Measurements from ENCODE around the gene CADM2.
A peak's percentile ranks its signal among the peaks of the same experiment; 100 is the strongest.

The CADM2 gene

GRCh38 chr3:85554153-85554552, 595.4 kb downstream of the CADM2 start:
- no peak for DNase-seq (ENCODE audit: low read depth in 1 of 2, low spot score in 1 of 2)

DNA sequence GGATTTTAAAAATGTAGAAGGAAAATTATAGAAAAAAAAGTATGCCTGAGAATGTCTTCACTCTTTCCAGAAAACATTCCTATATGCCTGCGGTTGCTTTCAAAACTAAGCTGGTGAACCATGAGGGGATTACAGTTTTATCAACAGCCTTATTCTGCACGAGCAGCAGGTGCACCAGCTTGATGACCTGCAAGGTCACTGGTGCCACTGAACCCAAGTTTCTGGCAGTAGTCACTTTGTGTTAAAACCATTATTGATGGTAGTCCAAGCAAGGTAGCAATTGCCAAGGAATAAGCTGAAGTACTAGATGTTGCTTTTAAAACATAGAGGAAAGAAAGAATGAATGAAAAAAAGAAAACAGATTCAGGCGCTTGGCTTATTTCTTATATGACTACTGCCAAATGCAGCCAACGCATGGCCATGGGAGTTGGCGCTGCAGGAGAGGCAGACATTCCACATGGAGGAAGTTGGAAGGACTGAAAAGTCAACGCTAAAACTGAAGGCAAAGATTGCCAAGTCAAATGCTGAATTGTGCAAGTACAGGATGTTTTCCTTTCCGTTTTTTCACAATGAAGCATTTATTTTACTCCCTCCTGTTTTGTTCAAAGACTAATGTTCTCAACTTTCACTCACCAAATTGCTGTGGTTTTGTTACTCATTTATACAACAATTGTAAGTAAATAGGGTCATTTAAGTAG, 601.4 kb downstream of the CADM2 start:
- DNase-seq (ENCODE audit: low read depth in 1 of 2, low spot score in 1 of 2): no peak

- no peak for DNase-seq (ENCODE audit: low read depth in 1 of 2, low spot score in 1 of 2)
These were observed 608.4 kb downstream of the CADM2 start for GRCh38 chr3:85567071-85567676.

DNA sequence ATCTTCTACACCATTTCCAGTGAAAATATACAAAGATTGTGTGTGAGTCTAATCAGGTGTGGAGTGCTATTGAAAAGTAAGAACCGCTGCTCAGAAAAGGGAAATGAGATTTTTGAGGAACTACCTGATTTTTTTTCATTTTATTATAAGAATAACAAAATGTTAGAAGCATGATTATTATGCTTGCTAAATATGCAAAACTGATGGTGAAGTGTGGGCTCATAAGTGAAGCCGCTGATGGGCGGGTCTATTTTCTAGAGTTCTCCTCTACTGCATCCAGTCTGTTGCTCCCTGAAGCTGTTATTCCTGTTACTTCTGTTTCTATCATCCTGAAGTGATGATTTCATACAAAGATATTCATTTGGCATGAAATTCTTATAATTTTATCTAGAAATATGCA, 612.0 kb downstream of the CADM2 start:
- DNase-seq (ENCODE audit: low read depth in 1 of 2, low spot score in 1 of 2): no peak

DNA sequence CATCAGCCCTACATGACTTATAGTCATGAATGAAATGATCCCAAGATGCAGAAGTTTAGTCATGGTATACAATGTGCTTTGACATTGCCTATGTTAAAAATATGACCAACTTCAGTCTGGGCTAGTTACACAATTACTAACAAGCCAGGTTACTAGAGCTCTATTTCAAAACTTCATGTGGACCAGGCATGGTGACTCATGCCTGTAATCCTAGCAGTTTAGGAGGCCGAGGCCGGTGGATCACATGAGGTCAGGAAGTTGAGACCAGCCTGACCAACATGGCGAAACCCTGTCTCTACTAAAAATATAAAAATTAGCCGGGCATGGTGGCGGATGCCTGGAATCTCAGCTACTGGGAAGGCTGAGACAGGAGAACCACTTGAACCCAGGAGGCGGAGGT, 613.0 kb downstream of the CADM2 start:
- no peak for DNase-seq (ENCODE audit: low read depth in 1 of 2, low spot score in 1 of 2)

- DNase-seq (ENCODE audit: low read depth in 1 of 2, low spot score in 1 of 2): no peak
These were observed 613.6 kb downstream of the CADM2 start for GRCh38 chr3:85572426-85572825.

DNA sequence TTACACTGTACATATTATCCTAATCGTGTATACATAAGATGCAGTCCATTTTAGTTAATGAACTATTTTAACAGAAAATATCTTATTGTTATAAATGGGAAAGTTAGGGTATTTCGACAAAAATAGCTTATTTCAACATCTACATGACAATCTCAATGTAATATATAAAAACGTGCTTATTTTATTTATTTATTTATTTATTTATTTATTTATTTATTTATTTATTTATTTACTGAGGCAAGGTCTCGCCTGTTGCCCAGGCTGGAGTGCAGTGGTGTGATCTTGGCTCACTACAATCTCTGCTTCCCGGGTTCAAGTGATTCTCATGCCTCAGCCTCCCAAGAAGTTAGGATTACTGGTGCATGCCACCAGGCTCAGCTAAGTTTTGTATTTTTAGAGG, 614.2 kb downstream of the CADM2 start:
- no peak for DNase-seq (ENCODE audit: low read depth in 1 of 2, low spot score in 1 of 2)

DNA sequence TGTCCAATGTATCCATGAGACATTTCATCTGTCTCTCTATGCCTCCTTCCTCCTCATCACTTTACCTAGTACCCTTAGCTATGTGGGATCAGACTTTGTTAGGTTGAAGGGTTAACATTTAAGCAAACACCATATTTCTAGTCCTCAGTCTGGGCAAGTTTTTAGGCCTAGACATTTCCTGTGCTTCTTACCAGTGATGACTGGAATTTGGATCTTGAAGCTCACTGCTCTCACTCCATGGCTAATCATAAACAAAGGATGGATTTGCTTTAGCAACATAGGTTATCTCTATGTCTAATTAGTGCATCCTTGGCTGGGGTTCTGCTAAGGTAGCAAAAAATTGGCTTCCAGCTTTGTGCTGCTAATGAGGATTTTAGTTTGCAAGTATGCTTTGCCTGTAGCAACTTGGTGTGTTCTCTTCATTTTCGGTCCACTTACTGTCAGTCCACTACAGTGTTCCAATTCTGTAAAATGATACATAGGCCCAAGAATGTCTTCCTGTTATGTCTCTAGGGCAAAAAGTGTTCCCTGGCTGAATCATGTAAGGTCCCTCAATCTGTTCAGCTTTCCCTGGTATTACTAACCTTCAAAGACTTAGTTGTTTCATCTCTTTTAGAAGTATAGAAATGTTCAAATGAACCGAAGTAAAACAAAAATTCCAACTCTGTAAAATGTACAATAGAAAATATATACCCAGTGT, 615.4 kb downstream of the CADM2 start:
- no peak for DNase-seq (ENCODE audit: low read depth in 1 of 2, low spot score in 1 of 2)

DNA sequence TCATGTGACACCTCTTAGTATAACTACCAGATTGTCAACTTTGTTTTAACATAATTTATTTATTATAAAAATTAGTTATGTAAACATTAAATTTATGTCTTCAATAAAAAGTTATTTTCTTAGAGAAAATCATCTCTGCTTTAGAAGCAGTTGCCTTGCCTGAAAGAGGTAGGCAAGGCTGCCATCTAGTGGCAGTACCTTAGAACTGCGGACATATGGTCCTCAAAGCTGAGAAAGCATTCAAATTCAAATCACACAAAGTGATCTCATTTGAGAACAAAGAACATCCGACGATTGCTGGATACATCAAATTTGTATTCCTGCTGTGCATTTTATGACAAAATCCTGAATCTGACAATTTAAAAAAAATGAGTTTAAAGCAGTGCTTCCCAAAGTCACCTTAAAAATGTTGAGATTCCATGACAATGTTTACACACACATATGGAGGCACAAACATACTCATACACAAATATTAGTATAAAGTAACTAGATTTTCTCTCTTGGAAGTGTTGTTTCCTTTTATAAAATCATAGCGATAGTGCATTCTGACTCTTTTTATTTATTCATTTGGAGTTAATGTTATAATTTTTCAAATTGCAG, 617.4 kb downstream of the CADM2 start:
- DNase-seq (ENCODE audit: low read depth in 1 of 2, low spot score in 1 of 2): peak in 1 of 2 donors; percentile 32

DNA sequence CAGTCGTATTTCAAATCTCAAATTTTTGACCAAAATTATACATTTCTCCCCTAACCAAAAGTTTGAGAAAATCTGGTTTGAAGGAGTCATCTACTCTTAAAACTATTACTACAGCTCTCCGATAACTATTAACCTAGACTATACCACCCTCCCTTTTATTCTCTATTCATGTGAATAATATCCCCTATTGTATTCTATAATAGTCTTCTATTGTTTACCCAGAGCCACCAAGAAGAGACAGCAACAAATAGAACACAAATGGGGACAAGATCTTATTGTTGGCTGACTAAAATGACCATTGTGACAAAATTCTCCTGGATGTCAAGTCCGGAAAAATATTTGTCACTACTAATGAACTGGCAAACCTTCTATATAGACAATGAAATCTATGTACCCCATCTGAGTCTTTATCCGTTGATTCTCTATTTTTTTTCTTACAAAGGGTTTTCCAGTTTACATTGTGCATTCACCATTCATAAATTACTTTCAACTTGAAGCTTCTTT, 618.0 kb downstream of the CADM2 start:
- DNase-seq (ENCODE audit: low read depth in 1 of 2, low spot score in 1 of 2): no peak

GRCh38 chr3:85584779-85585356, 626.1 kb downstream of the CADM2 start:
- DNase-seq (ENCODE audit: low read depth in 1 of 2, low spot score in 1 of 2): no peak

GRCh38 chr3:85586018-85586417, 627.2 kb downstream of the CADM2 start:
- DNase-seq (ENCODE audit: low read depth in 1 of 2, low spot score in 1 of 2): no peak

- DNase-seq (ENCODE audit: low read depth in 1 of 2, low spot score in 1 of 2): no peak
These were observed 630.4 kb downstream of the CADM2 start for GRCh38 chr3:85589145-85589544.

- DNase-seq (ENCODE audit: low read depth in 1 of 2, low spot score in 1 of 2): no peak
These were observed 632.7 kb downstream of the CADM2 start for GRCh38 chr3:85591451-85591850.

- DNase-seq (ENCODE audit: low read depth in 1 of 2, low spot score in 1 of 2): no peak
These were observed 633.5 kb downstream of the CADM2 start for GRCh38 chr3:85592256-85592655.

GRCh38 chr3:85594676-85595075, 635.9 kb downstream of the CADM2 start:
- no peak for DNase-seq (ENCODE audit: low read depth in 1 of 2, low spot score in 1 of 2)

DNA sequence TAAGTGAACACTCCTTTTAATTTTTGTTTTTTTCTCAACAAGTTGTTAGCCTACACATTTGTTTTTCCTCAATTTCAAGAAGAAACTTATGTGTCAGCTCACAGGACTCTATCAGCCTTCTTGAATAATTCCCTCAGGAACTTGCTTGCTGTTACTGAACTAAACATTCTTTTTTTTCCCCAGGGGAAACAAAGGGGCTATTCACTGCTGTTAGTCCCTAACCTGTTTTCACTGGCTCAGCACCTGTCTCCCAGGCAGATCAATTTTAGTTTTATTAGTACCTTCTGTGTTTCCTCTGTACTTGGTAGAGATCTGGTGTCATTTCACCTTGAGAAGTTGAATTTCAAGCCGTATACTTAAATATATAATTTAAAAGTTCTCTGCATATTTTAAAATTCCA, 644.6 kb downstream of the CADM2 start:
- DNase-seq (ENCODE audit: low read depth in 1 of 2, low spot score in 1 of 2): no peak

GRCh38 chr3:85604641-85605040, 645.9 kb downstream of the CADM2 start:
- DNase-seq (ENCODE audit: low read depth in 1 of 2, low spot score in 1 of 2): no peak

GRCh38 chr3:85605066-85605465, 646.3 kb downstream of the CADM2 start:
- no peak for DNase-seq (ENCODE audit: low read depth in 1 of 2, low spot score in 1 of 2)

DNA sequence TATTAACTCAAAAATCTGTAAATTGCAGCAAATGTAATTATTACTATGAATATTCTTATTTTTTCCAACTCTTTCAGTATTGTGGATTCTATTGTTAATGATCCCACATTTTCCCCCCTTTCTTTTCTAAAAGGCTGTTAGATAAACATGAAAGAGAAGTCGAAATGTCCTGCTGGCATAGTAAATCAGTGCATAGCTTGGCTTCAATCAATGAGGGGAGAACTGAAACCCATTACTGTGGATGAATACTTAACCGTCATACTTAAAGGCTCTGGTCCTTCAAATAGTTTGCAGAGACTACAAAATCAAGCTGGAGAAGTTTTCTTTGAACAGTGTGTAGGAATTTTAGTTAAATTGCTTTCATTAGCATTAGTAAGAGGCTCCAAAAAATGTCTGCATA, 667.9 kb downstream of the CADM2 start:
- no peak for DNase-seq (ENCODE audit: low read depth in 1 of 2, low spot score in 1 of 2)

GRCh38 chr3:85627932-85628331, 669.1 kb downstream of the CADM2 start:
- DNase-seq (ENCODE audit: low read depth in 1 of 2, low spot score in 1 of 2): no peak

DNA sequence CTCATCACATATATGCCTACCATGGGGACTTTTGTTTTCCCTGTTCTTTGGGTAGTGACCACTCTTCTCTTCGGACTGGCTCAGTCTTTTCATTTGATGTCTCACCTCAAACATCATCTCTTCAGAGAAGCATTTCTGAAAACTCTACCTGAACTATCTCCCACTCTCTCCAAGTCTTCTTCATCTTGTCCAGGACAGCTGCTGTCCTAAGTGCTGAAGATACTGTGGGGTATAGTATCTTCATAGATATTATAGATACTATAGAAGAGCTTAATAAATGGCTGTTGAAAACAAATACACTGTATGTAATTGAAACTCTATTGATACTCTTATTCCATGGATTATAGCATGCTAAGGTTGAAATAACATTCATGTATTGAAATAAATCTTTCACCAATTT, 672.3 kb downstream of the CADM2 start:
- DNase-seq (ENCODE audit: low read depth in 1 of 2, low spot score in 1 of 2): no peak

Measured in activated CD4-positive, alpha-beta T cell treated with anti-CD3 and anti-CD28 coated beads, Interleukin-2, amount 50 U/mL, for 24 hours (primary cell).